ENCODE data around the gene CTNNA2.

- no peak for TF ChIP-seq CTCF (IDR thresholded peaks at IDR 0.05)
- no peak for TF ChIP-seq POLR2A (IDR thresholded peaks at IDR 0.05)
- no peak for TF ChIP-seq POLR2AphosphoS5 (IDR thresholded peaks at IDR 0.05)
- TF ChIP-seq EP300 (IDR thresholded peaks at IDR 0.05; ENCODE audit: low read depth): no peak
Measured at GRCh38 chr2:80169811-80170594, 657.2 kb downstream of the CTNNA2 start.

All from transverse colon (tissue), 4 donors.